Measurements from ENCODE around the gene JSRP1. TPM values are rescaled to one million over a fixed set of nuclear protein-coding genes. Genes with fewer than 3 reads are reported as not detected.

The JSRP1 gene
- total and polyA plus RNA-seq, 10 of the 15 experiments (the other 5 are each of a cell fraction or from before 2014, with no cell fraction given) = 0.41 to 0.91 (median 0.49) TPM; not detected in 7

- SMC1A ChIA-PET (ENCODE audit: uncharacterized antibody, unreplicated experiment) = interaction anchor here (1.1 to 1.6 kb wide), 2 partner anchors 13 to 90 kb away, joined by 3 to 6 read pairs; no protein-coding TSS in a partner anchor
- Histone ChIP-seq H3K27ac (ENCODE audit: control insufficient read depth, insufficient read depth) (no peak overlapping the region), H3K36me3 (ENCODE audit: control insufficient read depth in 2 of 2, insufficient read depth in 2 of 2, low read length in 1 of 2) (no peaks in the 10 kb centered on the region), H2AFZ (ENCODE audit: control insufficient read depth, low read depth, low read length) (no peak overlapping the region), H3K4me3 (no peak overlapping the region), H3K4me1 (ENCODE audit: control insufficient read depth, insufficient read depth, low read length) (peaks cover 3% of the 10 kb centered on the region; the same call in 1 of the 2 replicates), H3K27me3 (replicated peaks in 1 of 2; ENCODE audit: control insufficient read depth in 2 of 2, insufficient read depth in 2 of 2, low read length in 1 of 2) (peaks cover 9 to 15% of the 10 kb centered on the region in 2 experiments), H3K79me2 (ENCODE audit: control insufficient read depth, insufficient read depth, low read length) (no peaks in the 10 kb centered on the region), H3K9me3 (replicated peaks; ENCODE audit: control insufficient read depth, insufficient read depth, low read length) (no peaks in the 10 kb centered on the region), H3K4me2 (ENCODE audit: control insufficient read depth, insufficient read depth) (no peak overlapping the region), H4K20me1 (ENCODE audit: control insufficient read depth, insufficient read depth) (no peaks in the 10 kb centered on the region), H3K9ac (ENCODE audit: control insufficient read depth, insufficient read depth, low read length) (no peak overlapping the region)
- WGBS (ENCODE audit: insufficient coverage, insufficient replicate concordance, low lambda C conversion rate, missing lambda C conversion rate) = 8% methylated on average over 55 of the region's 62 CpGs
- no TSS peak for BruUV-seq (replicated peaks)
- RAD21 ChIA-PET (ENCODE audit: unreplicated experiment) = no interaction called here
- in situ Hi-C loops (cut with MboI) = no loop called here
- no peak for FAIRE-seq
- POLR2A ChIA-PET = interaction anchor here (0.6 kb wide), 3 partner anchors 26 to 71 kb away, joined by 3 to 5 read pairs (median 4); partner anchors contain the start of genes LSM7 and SPPL2B
- DNase-seq (ENCODE audit: low read depth, low spot score) = no peak
- CTCF ChIA-PET = interaction anchor here (0.6 kb wide), 2 partner anchors 125 to 729 kb away, joined by 3 read pairs; partner anchors contain the start of gene TIMM13
- intact Hi-C loops (cut with micrococcal nuclease; ENCODE audit: unreplicated experiment) = no loop called here
- ATAC-seq = peak; percentile 56
- TF ChIP-seq CREB1 (IDR thresholded peaks at IDR 0.05; ENCODE audit: low read depth) (peak; percentile 66; the same call in 1 of the 2 replicates), ATF7 (IDR thresholded peaks at IDR 0.05; ENCODE audit: low read depth) (peak; percentile 75), ESRRA (IDR thresholded peaks at IDR 0.05; ENCODE audit: low read length) (no peak), SUZ12 (IDR thresholded peaks at IDR 0.05; ENCODE audit: unreplicated experiment) (peak; percentile 87), EED (IDR thresholded peaks at IDR 0.05; ENCODE audit: low read depth) (no peak), POLR2A (IDR thresholded peaks at IDR 0.05; ENCODE audit: low read depth, low read length) (peak; percentile 41), CREM (IDR thresholded peaks at IDR 0.05; ENCODE audit: low read depth) (peak; percentile 65), ZBED1 (IDR thresholded peaks at IDR 0.05; ENCODE audit: borderline replicate concordance) (no peak), PBX3 (IDR thresholded peaks at IDR 0.05; ENCODE audit: insufficient replicate concordance, low read depth, low read length) (peak; percentile 17)
These were observed 46.3 kb upstream of the JSRP1 start for GRCh38 chr19:2302319-2303210.

Measured in GM12878 (cell line).